Activated CD8-positive, alpha-beta memory T cell treated with anti-CD3 and anti-CD28 coated beads for 4 hours (primary cell): ENCODE data around the gene PHLPP1.

ENCODE experiments used
- DNase-seq, 2 donors: peaks; one replicate each; pipeline ENCODE4 v3.0.0-alpha.2; 2020; ENCODE audit warnings: low read depth in 2 of 2

The PHLPP1 gene

DNA sequence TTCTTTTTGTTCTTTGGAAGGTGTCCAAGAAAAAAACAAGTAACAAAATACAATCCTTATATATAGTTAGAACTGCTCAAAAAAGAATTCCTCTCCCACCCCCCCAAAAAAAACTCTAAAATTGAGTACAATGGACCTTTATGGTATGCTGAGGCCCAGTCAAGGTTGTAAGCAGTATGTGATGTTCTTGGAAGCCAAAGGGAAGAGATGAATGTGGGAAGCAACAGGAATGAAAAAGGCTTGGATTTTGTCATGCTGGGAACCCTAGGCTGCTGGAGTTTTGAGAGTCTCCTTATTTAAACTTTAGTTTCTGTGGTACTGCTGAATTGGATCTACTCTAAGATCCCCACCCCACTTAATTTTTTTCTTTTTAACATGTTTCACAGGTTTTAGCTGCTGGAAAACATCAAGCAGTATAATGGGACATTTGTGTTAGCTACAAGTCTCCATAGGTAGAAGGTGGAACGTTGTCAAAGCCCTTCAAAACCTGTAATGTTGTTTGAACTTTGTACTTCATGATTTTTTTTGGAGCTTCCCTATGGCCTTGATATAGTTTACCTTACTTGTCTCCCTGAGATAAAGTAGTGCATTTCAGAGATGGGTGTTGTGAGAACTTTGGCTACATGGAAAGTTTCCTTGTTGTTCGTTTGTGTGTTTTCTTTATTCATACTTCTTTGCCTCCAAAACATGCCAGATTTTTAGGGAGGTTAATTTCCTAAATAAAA, 57.7 kb downstream of the PHLPP1 start:
- no peak for DNase-seq

DNA sequence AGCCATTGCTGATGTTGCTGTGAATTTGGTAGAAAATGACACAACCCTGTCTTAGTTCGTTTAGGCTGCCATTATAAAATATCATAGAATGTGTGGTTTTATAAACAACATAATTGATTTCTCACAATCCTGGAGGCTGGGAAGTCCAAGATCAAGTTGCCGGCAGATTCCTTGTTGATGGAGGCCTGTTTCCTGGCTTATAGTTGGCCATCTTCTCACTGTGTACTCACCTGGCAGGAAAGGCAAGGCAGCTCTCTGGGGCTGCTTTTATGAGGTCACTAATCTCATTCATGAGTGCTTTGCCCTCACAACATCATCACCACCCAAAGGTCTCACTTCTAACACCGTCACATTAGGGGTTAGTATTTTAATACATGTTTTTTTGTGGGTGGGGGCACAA, 58.4 kb downstream of the PHLPP1 start:
- DNase-seq = no peak

DNA sequence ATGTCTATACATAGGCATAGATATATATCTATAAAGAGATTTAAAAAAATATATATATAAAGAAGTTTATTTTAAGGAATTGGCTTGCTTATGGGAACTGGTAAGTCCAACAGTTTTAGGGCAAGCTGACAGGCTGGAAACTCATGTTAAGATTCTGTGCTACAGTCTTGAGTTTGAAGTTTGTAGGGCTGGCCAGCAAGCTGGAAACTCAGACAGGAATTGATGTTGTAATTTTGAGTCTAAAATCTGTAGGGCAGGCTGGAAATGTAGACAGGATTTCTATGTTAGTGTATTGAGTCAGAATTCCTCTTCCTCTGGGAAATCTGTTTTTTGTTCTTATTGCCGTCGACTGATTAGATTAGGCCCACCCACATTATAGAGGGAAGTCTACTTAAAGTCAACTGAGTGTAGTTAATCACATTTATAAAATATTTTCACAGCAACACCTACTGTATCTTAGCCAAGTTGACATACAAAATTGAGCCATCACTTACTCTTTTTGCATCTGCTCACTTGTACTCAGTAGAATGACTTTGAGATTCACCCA, 60.8 kb downstream of the PHLPP1 start:
- no peak for DNase-seq

DNA sequence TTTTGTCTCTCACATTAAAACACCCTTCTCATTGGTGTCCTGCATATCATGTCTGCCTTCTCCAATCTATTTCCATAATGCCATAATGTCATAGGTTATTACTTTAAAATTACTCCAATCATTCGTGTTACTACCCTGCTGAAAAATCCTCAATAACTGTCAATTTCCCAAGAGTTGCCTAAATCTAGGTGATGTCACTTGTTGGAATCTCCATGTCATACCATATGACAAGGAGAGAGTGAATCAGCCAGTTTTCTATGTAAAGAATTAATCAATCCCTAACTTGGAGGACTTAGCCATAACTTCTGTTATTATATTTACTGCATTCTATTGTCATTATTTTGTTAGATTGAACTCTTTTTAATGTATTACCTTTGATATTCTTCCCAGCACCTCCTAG, 62.5 kb downstream of the PHLPP1 start:
- DNase-seq = no peak

DNA sequence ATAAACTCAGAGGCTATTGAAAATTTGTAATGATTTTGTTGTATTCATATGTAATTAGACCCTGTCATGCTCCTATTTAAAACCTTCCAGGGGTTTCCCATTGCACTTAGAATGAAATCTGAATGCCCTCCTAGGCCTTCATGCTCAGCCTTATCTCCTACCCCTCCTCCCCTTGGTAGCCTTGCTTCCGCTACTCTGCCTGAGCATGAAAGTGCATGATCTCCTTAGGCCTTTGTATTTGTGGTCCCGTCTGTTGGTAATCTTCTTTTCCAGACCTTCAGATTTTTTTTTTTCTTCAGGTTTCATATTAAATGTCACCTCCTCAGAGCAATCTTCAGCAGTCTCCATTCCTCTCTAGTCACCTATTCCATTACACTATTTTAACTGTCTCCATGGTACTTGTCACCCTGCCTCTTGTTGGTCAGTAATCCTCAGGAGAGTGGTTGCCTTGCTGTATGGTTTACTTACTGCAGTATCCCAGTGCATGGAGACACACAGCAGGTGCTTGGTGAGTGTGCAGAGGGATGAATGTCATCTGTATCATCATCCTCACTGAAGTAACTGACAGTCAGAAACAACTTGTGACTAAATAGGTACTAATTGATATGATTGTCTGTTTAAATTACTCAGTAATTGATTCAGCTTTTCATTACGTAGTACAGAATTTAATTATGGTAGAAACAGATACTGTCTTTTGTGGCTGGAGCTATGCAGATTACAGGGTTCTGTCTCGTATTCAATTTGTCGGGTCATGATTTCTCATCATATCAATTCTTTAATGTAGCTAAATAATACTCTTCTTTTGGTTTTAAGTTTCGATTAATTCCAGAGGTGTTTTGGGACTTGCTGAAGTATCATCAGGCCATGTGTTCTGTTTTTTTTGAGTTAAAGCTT, 63.9 kb downstream of the PHLPP1 start:
- no peak for DNase-seq

DNA sequence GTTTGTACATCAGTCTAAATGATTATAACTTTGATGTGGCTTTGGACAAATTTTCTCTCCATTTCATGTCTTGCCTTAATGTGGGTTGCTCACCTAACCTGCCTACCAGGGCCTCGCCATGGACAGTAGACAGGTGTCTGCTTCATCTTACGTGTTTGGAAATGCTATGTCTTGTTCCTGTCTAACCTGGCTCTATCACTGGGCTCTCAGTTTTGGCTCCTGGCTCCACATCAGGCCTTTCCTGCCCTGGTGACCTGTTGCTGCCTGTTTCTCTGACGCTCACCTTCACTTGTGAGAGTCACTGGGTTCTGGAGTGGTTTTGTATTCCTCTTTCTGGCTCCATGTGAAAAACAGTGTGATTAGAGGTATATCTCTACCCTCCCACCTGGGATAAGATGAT, 65.9 kb downstream of the PHLPP1 start:
- no peak for DNase-seq

DNA sequence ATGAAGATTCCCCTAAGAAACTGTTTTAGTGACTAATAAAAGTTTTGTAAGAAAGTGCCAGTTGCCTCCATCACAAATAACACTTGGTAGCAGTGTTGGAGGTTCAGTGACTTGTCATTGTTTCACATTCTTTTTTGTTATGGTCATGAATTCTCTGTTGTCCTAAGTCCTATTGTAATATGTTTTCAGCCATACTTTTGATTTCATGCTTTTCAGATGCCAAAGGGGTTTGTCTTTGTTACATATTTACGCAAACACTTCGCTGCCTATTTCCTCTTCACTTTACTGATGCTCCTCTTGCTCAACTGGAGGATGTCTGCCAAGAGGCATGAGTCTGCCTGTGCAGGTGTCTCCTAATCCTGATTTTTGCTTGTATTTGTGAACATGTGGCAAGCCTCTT, 66.6 kb downstream of the PHLPP1 start:
- DNase-seq = no peak

DNA sequence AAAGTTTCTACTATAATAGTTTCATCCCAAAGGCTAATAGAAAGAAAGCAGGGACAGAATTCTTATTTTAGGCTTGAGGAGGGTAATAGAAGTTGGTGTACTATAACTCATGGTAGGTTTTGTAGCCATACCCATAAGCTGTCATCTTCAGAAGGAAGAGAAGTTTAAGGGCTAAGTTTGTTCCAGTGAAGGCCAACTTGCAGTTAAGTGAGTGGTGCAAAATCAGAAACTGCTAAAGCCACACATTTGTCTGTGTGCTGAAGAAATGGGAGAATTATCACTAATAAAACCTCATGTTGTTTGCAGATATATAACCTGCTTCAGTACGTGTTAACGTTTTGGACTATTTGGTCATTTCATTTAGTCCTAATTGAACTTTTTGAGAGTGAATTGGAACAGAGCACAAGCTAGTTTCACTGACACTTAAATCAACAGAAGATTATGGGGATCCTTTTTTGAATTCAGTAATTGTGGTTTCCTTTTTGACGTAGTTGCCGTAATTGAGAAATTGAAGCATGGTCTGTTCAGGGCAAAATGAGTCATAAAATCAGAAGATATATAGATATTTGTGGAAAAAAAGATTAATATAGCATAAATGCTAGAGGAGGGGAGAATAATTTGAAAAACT, 69.1 kb downstream of the PHLPP1 start:
- no peak for DNase-seq

DNA sequence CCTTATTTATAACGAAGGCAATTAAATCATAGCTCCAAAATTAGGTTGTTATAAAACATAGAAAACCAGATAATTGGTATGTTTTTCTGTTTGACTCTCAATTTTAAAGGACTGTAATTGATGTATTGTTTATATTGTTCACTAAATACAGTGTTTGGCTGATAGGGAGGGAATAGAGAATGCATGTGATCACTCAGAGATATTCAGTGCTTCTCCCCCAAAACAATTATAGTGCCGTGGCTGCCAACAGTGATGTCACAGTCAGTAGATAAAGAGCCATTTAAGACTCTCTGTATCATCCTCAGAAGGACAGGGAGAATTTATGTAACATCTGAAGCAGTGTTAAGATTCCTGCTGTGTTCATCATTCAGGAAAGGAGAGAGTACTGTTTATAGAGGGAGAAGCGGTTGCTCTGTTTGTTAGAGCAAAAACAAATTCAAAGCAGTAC, 69.6 kb downstream of the PHLPP1 start:
- DNase-seq = no peak

DNA sequence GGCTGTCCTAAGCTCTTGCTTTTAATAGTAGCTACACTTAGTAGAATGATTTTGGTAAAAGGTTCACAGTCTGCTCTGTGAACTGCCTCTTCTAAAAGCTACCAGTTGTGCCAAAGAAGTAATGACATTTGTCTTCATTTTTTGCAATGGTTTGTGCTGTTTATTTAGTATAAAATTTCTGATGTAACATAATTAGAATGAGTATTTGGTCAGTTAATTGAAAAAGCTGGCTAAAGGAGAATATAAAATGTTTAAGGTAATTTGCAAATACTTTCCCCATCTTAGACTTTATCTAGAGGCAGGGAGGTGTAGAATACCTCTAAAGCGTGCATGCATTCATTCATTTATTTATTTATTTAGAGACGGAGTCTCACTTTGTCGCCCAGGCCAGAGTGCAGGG, 71.3 kb downstream of the PHLPP1 start:
- DNase-seq = no peak

DNA sequence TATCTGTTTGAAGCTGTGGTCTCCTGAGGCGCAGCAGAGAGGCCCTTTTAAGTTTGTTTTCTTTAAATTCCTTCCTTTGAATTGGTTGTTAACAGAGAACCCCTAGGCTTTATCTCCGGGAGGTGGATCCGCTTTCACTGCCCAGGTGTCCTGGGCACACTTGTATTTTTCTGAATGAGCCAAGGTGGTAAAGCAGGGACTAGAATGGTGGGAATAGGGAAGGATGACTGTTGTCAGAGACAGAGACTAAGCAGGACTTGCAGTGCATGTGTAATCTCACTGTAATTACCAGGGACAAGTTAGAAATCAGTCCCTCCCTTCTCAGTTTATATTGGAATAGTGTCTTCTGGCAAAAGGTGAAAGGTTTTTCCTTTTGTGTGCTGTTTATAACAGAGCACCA, 72.8 kb downstream of the PHLPP1 start:
- no peak for DNase-seq

DNA sequence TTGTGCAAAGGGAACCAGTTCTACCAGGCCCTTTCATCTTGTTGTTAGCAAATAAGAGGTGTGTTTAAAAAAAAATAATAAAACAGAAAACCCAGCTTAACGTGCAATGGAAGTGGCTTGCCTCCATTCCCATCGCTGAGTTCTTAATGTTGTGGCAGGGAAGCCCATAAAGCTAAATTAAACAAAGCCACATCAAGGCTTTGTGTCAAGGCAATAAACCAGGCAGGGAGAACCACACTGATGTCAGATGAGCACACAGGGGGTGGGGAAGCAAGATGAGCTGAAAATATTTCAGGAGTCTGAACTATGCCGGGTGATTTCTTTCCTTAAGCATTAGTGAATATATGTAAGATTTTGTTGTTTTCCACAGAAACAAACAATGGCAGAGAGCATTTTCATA, 73.5 kb downstream of the PHLPP1 start:
- DNase-seq = no peak

DNA sequence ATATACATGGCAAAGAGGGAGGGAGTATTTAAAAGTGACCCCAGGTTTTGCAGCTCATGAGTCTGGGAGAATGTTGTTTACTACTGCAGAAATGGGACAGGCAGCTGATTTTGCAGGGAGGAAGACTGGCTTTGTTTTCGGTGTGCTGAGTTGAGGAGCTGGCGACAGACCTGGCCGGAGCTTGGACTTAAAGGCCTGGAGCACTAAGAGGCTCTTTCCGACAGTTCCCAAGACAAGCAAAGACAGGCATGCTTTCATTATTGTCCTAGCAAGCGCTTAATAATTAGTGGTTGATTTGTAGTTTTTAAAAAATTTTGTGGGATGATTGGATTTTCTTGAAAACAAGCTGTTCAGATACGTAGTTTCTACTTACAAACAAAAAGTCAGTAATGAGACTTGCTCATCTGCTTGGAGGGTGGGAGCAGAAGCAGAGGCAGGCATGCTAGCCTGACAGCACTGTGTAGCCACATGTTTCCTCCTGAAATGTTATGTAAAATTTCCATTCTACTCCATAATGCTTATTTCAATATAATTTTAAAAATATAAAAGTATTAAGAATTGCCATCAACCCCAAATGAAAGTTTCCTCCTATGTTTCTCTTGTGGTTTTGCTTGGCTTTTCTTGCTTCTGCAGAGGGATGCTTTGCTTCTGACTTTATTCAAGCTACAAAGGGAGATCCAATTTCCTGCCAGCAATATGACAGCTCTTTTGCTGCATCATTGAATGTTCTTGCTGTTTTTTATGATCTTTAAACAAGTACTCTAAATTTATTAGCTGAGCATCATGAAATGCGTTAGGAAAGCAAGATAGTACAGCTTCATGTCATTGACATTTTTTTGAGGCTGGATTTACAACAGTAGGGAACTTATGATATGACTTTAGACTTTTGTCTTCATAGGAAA, 75.8 kb downstream of the PHLPP1 start:
- no peak for DNase-seq

DNA sequence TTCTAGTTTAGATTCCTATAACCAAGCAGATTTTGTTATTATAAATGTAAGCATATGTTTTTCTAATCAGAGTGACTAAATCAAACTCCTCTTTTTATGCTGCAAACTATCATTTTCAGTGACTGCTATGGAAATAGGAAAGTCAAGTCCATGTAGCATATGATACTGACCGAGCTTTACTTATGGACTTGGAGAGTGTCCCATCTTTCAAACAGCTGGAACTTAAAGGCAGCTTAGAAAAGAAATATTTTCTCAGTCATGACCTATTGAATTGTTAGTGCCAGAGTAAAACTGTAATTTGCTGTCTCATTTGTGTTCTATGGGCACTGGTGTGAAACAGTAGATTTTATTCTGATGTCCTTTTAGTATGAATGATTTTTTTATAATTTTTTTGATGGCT, 76.7 kb downstream of the PHLPP1 start:
- no peak for DNase-seq

DNA sequence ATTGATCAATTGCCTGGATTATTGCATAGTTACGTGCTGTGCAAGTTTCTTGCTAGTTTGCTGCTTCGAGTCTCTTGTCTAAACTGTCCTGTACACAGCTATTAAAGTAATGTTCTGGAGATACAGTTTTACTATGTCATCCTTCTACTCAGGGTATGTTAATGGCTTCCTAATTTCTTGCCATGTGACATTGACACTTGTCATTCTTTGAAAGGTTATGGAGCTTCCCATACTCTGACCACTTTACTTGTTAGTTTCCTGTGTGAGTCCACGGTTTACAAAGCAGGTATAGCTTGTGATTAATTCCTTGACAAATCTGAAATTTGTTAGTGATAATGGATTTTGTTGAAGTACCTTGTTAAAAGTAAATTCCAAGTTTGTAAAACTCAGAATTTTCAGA, 80.5 kb downstream of the PHLPP1 start:
- DNase-seq = no peak

DNA sequence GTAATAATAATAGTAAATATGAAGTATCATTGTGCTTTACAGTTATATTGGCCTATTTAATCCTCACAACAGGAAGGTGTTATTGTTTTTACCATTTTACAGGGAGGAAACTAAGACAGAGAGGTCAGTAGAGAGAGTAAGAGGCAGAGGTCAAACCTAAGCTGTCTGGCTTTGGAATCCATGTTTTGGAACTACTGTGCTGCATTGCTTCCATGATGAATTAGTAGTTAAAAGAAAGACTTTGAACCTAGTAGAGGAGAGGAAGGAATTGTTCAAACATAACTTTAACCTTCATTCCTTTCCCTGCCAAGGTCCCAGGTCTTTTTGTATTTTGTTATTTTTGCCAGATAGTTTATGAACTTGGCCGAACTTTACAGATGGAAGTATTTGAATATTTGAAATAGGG, 80.9 kb downstream of the PHLPP1 start:
- no peak for DNase-seq

DNA sequence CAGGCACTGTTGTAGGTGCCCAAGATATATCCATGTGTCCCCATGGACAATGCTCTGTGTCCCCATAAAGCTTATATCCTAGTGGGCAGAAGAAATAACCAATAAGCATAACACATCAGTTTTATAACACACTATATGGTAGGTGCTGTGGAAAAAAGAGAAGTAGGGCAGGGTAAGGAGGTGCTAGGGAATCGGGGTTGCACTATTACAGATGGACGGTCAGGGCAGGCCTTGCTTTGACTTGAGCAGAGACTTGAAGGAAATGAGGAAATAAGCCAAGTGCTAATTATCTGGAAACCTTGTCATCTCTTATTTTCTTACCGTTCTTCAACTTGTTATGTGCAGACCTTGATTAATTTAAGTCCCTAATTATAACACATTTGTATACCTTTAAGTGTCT, 82.0 kb downstream of the PHLPP1 start:
- no peak for DNase-seq

DNA sequence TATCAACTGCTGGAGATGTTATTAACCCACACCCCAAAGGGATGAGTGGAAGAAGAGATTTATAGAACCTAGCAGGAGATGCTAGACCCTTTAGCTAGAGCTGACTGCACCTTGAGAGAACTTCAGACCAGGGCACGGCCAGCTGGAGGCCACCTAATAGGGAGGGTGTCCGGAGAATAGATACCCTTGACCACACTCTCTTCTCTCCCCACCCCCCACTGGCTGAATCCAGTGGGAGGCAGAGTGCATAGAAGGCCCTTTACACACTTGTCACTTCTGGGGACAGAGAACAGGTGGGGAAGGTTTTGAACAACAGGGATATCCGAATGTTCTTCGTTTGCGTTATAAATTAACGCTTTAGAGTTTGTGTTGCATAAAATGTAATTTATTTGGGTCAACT, 84.6 kb downstream of the PHLPP1 start:
- no peak for DNase-seq

DNA sequence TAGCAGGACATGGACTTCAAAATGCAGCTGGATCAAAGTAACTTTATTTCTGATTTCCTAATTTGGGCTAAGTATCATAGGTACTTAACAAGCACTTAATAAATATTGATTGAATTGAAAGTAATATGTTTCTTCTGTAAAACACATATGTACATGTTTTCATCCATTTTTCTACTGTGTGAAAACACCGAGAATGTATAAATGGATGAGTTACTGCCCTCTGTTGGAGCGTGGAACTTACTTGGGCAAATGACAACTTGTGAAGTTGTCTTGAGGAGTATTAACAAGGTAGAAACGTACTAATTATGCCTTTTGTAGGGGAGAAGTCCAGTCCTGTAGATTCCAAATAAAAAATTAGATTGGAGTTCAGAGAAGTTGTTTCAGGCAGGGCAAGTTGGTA, 87.2 kb downstream of the PHLPP1 start:
- DNase-seq = no peak

DNA sequence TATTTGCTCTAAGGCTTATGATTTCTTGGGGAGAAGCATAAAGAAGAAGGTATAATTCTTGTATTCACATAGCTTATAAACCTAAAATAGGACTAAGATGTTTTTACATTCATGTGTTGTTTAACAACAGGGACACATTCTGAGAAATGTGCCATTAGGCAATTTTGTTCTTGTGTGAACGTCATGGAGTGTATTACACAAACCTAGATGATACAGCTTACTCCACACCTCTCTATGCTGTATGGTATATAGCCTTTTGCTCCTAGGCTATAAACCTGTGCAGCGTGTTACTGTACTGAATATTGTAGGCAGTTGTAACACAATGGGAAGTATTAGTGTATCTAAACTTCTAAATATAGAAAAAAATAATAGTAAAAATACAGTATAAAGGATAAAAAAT, 92.1 kb downstream of the PHLPP1 start:
- DNase-seq = no peak

DNA sequence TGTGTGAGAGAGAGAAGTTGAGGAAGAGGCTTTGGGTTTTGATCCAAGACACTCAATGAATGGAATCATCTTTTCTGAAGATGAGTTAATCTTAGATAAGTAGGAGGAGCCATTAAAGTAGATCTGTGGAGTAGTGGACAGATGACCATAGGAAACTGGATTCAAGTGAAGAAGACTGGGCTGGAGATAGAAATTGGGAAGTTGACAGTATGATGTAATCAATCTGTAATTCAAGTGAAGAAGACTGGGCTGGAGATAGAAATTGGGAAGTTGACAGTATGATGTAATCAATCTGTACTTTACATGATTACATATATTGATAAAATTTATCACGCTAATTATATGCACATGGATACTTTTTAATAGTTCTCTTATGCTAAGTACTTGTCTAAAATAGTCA, 92.8 kb downstream of the PHLPP1 start:
- DNase-seq = no peak
